Astrocyte of the cerebellum (primary cell): ENCODE data around the gene IL10RB.

Source experiments
- DNase-seq: peaks from one replicate; pipeline ENCODE4 v3.0.0-alpha.2; 2011; ENCODE audit warnings: low read depth
- H3K4me3 ChIP-seq: 2 replicates; pipeline ENCODE4 v1.5.1; 2011; ENCODE audit warnings: mild to moderate bottlenecking, low read depth, low read length, moderate library complexity
- CTCF ChIP-seq: IDR thresholded peaks from 2 replicates; pipeline ENCODE4 v1.5.1; 2012; ENCODE audit warnings: low read length, low read depth, moderate library complexity, mild to moderate bottlenecking; ENCODE audit errors: missing control alignments
- in situ Hi-C: cut with HindIII; loops from 2 replicates; pipeline ENCODE4 v1.10.0; 2017; ENCODE audit warnings: low sequenced_read_pairs

IL10RB gene

DNA sequence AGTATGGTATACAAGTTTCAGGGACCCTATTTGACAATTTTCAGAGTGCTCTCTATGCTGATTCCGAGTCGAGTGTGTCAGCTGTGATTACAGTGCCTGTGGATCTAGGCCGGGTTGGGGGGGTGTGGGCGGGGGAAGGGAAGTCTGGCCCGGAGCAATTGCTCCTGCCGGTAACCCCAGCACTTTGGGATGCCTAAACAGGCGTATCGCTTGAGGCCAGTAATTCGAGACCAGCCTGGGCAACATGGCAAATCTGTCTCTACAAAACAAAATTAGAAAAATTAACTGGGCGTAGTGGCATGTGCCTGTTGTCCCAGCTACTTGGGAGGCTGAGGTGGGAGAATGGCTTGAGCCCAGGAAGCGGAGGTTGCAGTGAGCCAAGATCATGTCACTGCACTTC lies 1.6 kb upstream of the IL10RB start:
- no peak overlapping the region for H3K4me3 ChIP-seq
- no peak for TF ChIP-seq CTCF
- no peak for DNase-seq
- in situ Hi-C loops, result no loop called here

DNA sequence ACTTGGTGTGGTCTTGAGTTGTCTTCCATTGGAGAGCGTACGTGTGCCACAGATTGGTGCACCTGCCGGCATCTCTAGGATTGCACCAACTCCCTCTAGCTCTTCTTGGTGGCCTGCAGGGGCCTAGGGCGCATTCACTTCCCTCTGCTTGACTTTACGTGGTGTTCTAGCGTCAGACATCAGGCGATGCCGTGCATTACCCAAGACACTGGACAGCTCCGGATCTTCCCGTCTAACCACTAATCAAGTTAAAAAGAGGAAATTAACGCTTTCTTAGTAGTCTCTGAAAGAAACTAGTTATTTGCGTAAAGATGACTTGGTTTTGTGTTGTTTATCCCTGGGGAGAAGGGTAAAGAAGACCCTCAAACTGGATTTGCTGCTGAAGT lies 510 bp upstream of the IL10RB start:
- TF ChIP-seq CTCF, result no peak
- in situ Hi-C loops, result no loop called here
- no peak for DNase-seq

GRCh38 chr21:33266789-33267135 lies 595 bp downstream of the IL10RB start:
- in situ Hi-C loops, result no loop called here
- peak overlapping the region; percentile 83 for H3K4me3 ChIP-seq
- no peak for DNase-seq
- no peak for TF ChIP-seq CTCF

More for the DNA sequence above, 510 bp upstream of the IL10RB start:
- H3K4me3 ChIP-seq, result peak overlapping the region; percentile 83

GRCh38 chr21:33267250-33267649 lies 1.1 kb downstream of the IL10RB start:
- peak overlapping the region; percentile 83 for H3K4me3 ChIP-seq
- no peak for DNase-seq
- in situ Hi-C loops, result no loop called here
- no peak for TF ChIP-seq CTCF

- TF ChIP-seq CTCF, result no peak
- H3K4me3 ChIP-seq, result no peak overlapping the region
- in situ Hi-C loops, result no loop called here
- no peak for DNase-seq
These were observed 2.2 kb downstream of the IL10RB start for GRCh38 chr21:33268393-33268736.

GRCh38 chr21:33268737-33269441 lies 2.7 kb downstream of the IL10RB start:
- in situ Hi-C loops, result no loop called here
- no peak overlapping the region for H3K4me3 ChIP-seq
- DNase-seq, result no peak
- no peak for TF ChIP-seq CTCF

DNA sequence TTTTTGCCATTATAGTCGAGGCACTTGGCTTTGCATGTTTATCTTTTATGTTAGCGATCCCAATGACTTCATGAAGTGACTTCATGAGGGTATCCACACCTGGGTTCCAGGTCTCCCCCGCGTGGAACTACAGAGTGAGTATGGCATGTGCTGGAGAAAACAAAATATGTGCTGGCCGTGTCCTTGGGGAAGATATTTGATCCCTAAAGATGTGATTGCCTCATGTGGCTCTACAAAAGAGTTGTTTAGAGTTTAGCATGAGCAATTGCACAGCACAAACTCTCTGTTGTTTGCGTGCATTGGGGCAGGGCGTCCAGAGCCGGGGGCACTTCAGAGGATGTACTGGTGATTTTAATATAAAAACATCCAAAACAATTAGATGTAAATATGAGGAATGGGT lies 4.8 kb downstream of the IL10RB start:
- no peak for DNase-seq
- in situ Hi-C loops, result no loop called here
- TF ChIP-seq CTCF, result no peak
- no peak overlapping the region for H3K4me3 ChIP-seq
